Esophagus muscularis mucosa (tissue), 4 donors: ENCODE results near the gene XPO6.

Source experiments
- EP300 ChIP-seq: sonication (generic); formaldehyde crosslinking; IDR thresholded peaks from one replicate; pipeline ENCODE4 v1.6.1; 2017; ENCODE audit warnings: antibody characterized with exemption
- POLR2A ChIP-seq: fragments of 450-650 bp; IDR thresholded peaks from one replicate; pipeline ENCODE4 v1.6.1; 2017; ENCODE audit warnings: antibody characterized with exemption, moderate library complexity, mild to moderate bottlenecking, low read depth
- TF ChIP-seq, protein P1 (sequence below), 3 experiments: fragments of 200-600 bp in 2 of 3; fragments of 450-650 bp in 1 of 3; sonication (generic) in 2 of 3; IDR thresholded peaks; one replicate each; pipeline ENCODE4 v1.5.1; 2017 to 2019; ENCODE audit warnings: antibody characterized with exemption in 3 of 3, mild to moderate bottlenecking in 2 of 3, moderate library complexity in 1 of 3

GRCh38 chr16:28179354-28179753, 32.4 kb downstream of the XPO6 start:
- TF ChIP-seq, protein P1, sequence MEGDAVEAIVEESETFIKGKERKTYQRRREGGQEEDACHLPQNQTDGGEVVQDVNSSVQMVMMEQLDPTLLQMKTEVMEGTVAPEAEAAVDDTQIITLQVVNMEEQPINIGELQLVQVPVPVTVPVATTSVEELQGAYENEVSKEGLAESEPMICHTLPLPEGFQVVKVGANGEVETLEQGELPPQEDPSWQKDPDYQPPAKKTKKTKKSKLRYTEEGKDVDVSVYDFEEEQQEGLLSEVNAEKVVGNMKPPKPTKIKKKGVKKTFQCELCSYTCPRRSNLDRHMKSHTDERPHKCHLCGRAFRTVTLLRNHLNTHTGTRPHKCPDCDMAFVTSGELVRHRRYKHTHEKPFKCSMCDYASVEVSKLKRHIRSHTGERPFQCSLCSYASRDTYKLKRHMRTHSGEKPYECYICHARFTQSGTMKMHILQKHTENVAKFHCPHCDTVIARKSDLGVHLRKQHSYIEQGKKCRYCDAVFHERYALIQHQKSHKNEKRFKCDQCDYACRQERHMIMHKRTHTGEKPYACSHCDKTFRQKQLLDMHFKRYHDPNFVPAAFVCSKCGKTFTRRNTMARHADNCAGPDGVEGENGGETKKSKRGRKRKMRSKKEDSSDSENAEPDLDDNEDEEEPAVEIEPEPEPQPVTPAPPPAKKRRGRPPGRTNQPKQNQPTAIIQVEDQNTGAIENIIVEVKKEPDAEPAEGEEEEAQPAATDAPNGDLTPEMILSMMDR (IDR thresholded peaks at IDR 0.05) = no peak
- TF ChIP-seq EP300 = no peak
- no peak for TF ChIP-seq POLR2A
